ENCODE data around the gene EFCAB8. TPM values are rescaled to one million over a fixed set of nuclear protein-coding genes. Genes with fewer than 3 reads are reported as not detected.
"Not testable (repeated sequence)": the region's sequence is repeated elsewhere in the genome, so short reads cannot be mapped to it uniquely, and the experiment has no call there.

Gene EFCAB8
- total and polyA plus RNA-seq, 8 donors: 0.18 to 0.45 TPM; not detected in 6

GRCh38 chr20:32946629-32947028 is 87.9 kb downstream of the EFCAB8 start:
- no peak for DNase-seq
- TF ChIP-seq EP300 (IDR thresholded peaks at IDR 0.05) (no peak), CTCF (IDR thresholded peaks at IDR 0.05) (no peak), POLR2AphosphoS5 (IDR thresholded peaks at IDR 0.05) (no peak), POLR2A (IDR thresholded peaks at IDR 0.05) (no peak)
- Histone ChIP-seq H3K27me3 (peaks cover 0 to 12% (median 0%) of the 10 kb centered on the region in 3 donors), H3K9me3 (peaks cover 0 to 9% (median 6%) of the 10 kb centered on the region in 4 donors), H3K27ac (no peak overlapping the region), H3K4me1 (no peaks in the 10 kb centered on the region), H3K36me3 (no peaks in the 10 kb centered on the region), H3K4me3 (no peak overlapping the region)
- WGBS, 5 donors: 63 to 89% (median 77%) methylated on average over 1 of the region's 1 CpG
- intact Hi-C loops (cut with DNase I; ENCODE audit: low total_unique reads): no loop called here

DNA sequence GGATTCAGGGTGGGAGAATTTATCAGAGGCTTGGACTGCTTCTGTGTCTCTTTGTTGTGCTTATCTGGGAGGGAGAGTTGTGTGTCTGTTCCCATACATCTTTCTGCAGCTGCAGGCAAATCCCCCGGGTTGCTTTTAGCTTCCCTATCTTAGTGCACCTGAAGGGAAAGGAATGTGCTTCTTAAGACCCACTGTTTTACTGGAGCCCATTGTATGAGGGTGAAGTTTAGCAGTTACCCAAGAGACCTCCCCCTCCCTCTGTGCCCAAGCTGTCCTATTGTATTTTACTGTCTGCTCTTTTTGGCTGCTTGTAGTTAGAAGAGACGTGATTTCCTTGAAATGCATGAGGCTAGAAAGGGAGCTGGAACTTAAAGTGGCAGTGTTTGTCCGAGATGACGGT is 91.8 kb downstream of the EFCAB8 start:
- intact Hi-C loops (cut with DNase I; ENCODE audit: low total_unique reads); H3K36me3 ChIP-seq; H3K27ac ChIP-seq; H3K4me1 ChIP-seq; DNase-seq; H3K4me3 ChIP-seq: not testable (repeated sequence)
- Histone ChIP-seq H3K27me3 (peaks cover 0 to 16% (median 0%) of the 10 kb centered on the region in 3 donors), H3K9me3 (peaks cover 0 to 10% (median 4%) of the 10 kb centered on the region in 4 donors)
- 14 to 21% (median 19%) methylated on average over 4 of the region's 4 CpGs for WGBS, 5 donors

DNA sequence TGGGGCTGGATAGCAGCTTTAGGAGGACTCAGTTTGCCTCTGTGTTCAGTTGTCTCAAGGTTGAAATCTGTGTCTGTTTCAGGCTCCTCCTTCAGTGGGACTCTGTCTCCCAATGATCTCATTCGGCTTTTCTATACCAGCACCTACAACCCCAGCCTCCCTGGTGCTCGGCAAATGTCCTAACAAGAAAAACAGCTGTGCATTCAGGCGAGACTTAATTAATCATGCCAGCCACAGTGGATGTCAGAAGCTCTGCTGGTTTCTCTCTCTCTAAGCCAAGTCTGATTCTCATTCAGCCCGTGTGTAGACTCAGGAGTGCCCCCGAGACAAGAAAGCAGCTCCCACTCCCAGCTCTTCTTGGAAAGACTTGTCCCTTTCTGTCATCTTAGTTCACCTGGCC is 98.7 kb downstream of the EFCAB8 start:
- WGBS, 5 donors: 74 to 83% (median 80%) methylated on average over 5 of the region's 5 CpGs
- peaks cover 0 to 5% (median 0%) of the 10 kb centered on the region in 3 donors for H3K27me3 ChIP-seq
- TF ChIP-seq POLR2AphosphoS5 (IDR thresholded peaks at IDR 0.05): no peak
- no peak for TF ChIP-seq EP300 (IDR thresholded peaks at IDR 0.05)
- no peak for TF ChIP-seq CTCF (IDR thresholded peaks at IDR 0.05)
- TF ChIP-seq POLR2A (IDR thresholded peaks at IDR 0.05): no peak
- peaks cover 3 to 37% (median 26%) of the 10 kb centered on the region in 4 donors for H3K9me3 ChIP-seq
- no peaks in the 10 kb centered on the region for H3K36me3 ChIP-seq
- intact Hi-C loops (cut with DNase I; ENCODE audit: low total_unique reads): no loop called here
- DNase-seq: no peak
- no peak overlapping the region for H3K4me3 ChIP-seq
- H3K27ac ChIP-seq: no peak overlapping the region
- no peaks in the 10 kb centered on the region for H3K4me1 ChIP-seq

- Histone ChIP-seq H3K27me3 (peaks cover 0 to 5% (median 0%) of the 10 kb centered on the region in 3 donors), H3K36me3 (no peaks in the 10 kb centered on the region), H3K4me1 (no peaks in the 10 kb centered on the region), H3K27ac (no peak overlapping the region), H3K4me3 (no peak overlapping the region), H3K9me3 (peaks cover 3 to 37% (median 26%) of the 10 kb centered on the region in 4 donors)
- intact Hi-C loops (cut with DNase I; ENCODE audit: low total_unique reads): no loop called here
- no peak for DNase-seq
- no peak for TF ChIP-seq CTCF (IDR thresholded peaks at IDR 0.05)
- TF ChIP-seq EP300 (IDR thresholded peaks at IDR 0.05): no peak
- TF ChIP-seq POLR2A (IDR thresholded peaks at IDR 0.05): no peak
- TF ChIP-seq POLR2AphosphoS5 (IDR thresholded peaks at IDR 0.05): no peak
Observed at GRCh38 chr20:32958574-32958973, 99.9 kb downstream of the EFCAB8 start.

DNA sequence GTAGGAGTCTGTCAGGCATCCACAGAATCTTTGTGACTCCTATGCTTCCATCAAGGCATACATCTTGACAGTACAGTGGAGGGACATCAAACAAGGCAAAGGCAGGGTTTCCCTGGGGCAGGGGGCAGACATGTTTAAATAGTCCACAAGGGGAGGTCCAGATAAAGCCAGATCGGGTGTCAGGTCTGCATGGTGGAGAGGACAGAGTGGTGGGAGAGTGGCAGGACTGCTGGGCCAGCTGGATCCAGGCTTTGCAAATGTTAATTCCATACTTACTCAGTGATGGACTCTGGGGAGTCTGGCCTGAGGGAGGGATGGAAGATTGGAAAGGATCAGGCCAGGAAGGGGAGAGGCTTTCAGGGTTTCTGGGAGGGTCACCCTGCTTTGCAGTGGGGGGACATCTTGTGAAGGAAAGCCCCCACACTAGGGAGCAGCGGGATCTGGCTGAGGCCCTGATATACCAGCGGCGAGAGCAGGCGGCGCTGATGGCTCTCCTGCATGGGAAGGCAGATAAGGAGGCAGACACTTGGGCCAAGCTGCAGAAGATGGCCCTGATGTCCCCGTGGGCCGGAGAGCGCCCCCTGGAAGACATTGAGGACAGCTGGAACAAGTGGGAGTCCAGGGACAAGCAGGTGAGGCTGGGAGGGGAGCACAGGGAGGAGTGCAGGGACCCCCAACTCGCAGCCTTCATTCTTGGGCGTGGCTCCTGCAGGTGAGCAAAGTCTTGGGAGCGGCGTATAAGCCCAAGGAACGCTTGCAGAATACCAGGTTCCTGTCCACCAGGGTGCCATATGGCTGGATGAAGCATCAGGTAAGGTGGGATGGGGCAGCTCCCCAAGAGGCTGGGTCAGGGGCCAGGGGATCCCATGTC is 100.9 kb downstream of the EFCAB8 start:
- no peak for TF ChIP-seq POLR2A (IDR thresholded peaks at IDR 0.05)
- no peak for TF ChIP-seq CTCF (IDR thresholded peaks at IDR 0.05)
- no peak for TF ChIP-seq EP300 (IDR thresholded peaks at IDR 0.05)
- TF ChIP-seq POLR2AphosphoS5 (IDR thresholded peaks at IDR 0.05): no peak
- Histone ChIP-seq H3K27me3 (no peaks in the 10 kb centered on the region), H3K27ac (no peak overlapping the region), H3K36me3 (no peaks in the 10 kb centered on the region), H3K4me3 (no peak overlapping the region), H3K4me1 (no peaks in the 10 kb centered on the region), H3K9me3 (peaks cover 3 to 35% (median 24%) of the 10 kb centered on the region in 4 donors)
- intact Hi-C loops (cut with DNase I; ENCODE audit: low total_unique reads): no loop called here
- 80 to 91% (median 83%) methylated on average over 14 of the region's 14 CpGs for WGBS, 5 donors
- DNase-seq: no peak

All from stomach (tissue), 9 donors.